Activated CD4-positive, CD25-positive, alpha-beta regulatory T cell (primary cell): ENCODE measurements around the gene PNO1.

Experiments used
- DNase-seq, 4 experiments: peaks; one replicate each; lab custom pipeline; 2025; lab: John Stamatoyannopoulos, UW

PNO1 gene

DNA sequence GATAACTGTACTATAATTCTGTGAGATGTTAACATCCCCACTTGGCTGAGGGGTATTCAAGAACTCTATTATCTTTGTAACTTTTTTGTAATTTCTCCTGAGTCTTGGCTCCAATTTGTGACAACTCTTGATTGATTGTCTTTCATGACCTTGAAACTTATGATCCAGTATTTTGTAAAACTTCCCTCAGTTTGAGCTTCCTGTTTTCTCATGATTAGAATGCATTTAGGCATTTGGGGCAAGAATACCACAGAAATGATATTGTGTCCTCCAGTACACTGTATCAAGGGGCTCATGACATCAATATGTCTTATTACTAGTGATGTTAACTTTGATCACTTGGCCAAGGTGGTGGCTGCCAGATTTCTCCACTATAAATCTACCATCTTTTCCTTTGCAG, 37.4 kb downstream of the PNO1 start:
- no peak for DNase-seq

- peak in 2 of 4 experiments; percentile 1 to 8 for DNase-seq
Measured at GRCh38 chr2:68196120-68196716, 38.5 kb downstream of the PNO1 start.

DNA sequence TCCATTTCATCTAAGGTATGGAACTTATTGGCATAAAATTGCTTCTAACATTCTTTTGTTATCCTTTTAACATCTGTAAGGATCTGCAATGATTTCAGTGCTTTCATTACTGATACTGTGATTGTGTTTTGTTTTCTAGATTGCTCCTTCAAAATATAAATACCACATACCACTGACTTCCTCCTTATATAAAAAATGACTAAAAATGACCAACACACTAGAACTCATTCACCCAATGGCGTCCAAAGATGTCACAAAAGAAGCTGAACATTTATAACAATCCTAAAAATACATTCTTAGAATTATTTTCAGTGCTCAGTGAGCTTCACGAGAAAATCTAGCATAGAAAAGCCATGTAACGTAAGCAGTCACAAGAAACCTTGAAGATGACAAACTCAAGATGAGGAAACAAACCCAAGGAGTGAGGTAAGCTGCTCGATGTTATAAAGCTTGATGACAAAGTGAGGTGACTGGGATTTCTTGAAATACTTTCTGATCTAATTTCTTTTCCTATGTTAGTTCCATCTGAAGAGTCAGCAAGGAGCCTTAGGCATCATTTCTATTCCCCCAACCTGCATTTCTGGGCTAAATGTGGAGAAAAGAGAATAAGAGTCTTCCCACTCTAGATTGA, 42.6 kb downstream of the PNO1 start:
- no peak for DNase-seq

DNA sequence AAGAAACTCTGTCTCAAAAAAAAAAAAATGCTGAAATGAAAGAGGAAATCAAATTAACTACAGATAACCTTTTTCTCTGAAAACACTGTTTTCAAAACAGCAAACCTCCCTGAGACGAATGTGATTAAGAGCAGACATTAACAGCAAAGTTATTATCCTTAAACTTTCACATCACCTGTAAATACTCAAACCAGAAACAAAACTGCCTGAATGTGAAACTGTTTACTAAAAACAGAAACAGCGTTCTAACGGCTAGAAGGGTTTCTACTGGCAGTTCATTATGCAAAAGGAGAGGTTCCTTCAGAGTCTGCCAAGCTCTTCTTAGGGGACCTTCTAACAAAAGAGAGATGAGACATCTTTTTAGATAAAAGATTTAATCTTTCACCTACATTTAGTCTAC, 45.9 kb downstream of the PNO1 start:
- no peak for DNase-seq

GRCh38 chr2:68206793-68207192, 49.1 kb downstream of the PNO1 start:
- no peak for DNase-seq

GRCh38 chr2:68214381-68214780, 56.7 kb downstream of the PNO1 start:
- DNase-seq: no peak

GRCh38 chr2:68216454-68217310, 59.0 kb downstream of the PNO1 start:
- no peak for DNase-seq

DNA sequence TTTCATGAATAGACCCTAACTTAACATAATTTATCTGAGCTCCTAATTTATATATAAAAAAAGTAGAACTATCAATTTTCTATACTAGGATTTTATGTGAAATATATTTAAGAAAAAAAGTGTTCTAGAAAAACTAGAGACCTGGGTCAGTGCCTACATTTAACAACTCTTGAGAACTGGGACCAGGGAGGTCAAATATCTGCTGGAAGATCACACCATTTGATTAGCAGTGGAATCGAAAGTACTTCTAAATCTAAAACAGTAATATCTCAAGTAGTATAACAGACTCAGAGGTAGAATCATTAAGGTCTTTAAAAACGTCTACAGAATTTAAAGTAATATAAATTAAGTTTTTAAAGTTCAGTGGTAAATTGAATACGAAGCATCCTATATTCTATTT, 60.0 kb downstream of the PNO1 start:
- no peak for DNase-seq

DNA sequence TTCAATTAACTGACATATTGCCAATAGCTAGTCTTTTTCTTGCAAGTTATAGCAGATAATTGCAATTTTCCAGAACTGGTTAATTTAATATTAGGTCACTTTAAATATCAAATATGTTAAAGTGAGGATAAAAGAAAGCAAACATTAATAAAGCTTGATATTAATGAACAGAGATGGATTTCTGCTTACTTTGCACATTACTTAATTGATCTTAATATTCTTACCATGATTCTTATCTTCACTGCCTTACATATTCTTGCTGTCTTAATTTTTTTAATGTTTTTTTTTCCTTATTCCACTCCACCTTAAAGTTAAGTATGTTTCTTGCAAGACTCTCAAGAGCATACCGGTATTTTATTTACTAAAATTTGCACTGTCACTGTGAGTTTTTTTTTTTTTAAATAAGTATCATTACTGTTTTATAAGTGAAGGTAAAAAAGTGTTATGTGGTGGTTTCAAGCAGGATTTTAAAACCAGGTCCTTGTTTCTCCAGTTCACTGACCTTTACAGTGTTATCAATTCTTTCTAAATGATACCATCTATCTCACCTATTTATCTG, 60.7 kb downstream of the PNO1 start:
- DNase-seq: no peak

- DNase-seq: no peak
Measured at GRCh38 chr2:68222287-68222686, 64.6 kb downstream of the PNO1 start.

- DNase-seq: no peak
Measured at GRCh38 chr2:68223419-68223818, 65.7 kb downstream of the PNO1 start.

DNA sequence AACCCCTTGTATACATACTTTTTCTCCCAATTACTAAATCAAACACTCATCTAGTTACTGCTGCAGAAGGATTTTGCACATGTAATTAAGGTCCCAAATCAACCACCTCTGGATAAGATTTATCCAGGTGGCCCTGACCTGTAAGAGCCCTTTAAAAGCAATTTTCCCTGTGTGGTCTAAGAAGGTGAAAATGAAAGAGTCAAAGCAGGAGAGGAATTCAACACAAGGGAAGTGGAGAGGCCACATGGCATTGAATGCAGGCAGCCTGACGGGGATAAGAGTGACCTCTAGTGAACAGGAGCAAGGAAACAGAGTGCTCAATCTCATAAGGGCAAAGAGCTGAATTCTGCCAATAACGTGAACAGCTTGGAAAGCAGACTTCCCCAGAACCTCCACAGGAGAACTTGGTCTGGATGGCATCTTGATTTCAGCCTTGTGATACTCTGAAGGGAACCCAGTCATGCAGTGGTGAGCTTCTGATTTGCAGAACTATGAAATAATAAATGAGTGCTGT, 67.5 kb downstream of the PNO1 start:
- no peak for DNase-seq
